HL-60 (cell line): Measurements from ENCODE around the gene C2orf92.
A peak's percentile ranks its signal among the peaks of the same experiment; 100 is the strongest.
"Not testable (repeated sequence)": the region's sequence is repeated elsewhere in the genome, so short reads cannot be mapped to it uniquely, and the experiment has no call there.

Experiments used
- DNase-seq, 2 experiments: peaks; one replicate each; pipeline ENCODE4 v3.0.0-alpha.2; 2010 to 2020; ENCODE audit warnings: low read depth in 1 of 2, low spot score in 1 of 2
- H3K27ac ChIP-seq: fragments of 250-450 bp; sonication (Bioruptor Pico); replicated peaks from 2 replicates; pipeline ENCODE4 v1.5.1; 2020; ENCODE audit warnings: mild to moderate bottlenecking, moderate library complexity
- H3K27me3 ChIP-seq: fragments of 250-450 bp; sonication (Bioruptor Pico); 2 replicates; pipeline ENCODE4 v1.5.1; 2021; ENCODE audit warnings: mild to moderate bottlenecking, moderate library complexity; ENCODE audit not compliant: insufficient read depth, poor library complexity, severe bottlenecking
- H3K4me3 ChIP-seq: replicated peaks from 2 replicates; pipeline ENCODE4 v1.5.1; 2011; ENCODE audit warnings: mild to moderate bottlenecking, control low read depth, low read length; ENCODE audit not compliant: insufficient read depth
- CTCF ChIP-seq: IDR thresholded peaks from one replicate; pipeline ENCODE4 v1.5.1; 2011; ENCODE audit warnings: low read length, control low read depth, inconsistent platforms; ENCODE audit not compliant: insufficient read depth
- GABPA ChIP-seq: IDR thresholded peaks from 2 replicates; pipeline ENCODE4 v1.6.1; 2012; ENCODE audit warnings: low read depth
- POLR2AphosphoS5 ChIP-seq: IDR thresholded peaks from 2 replicates; pipeline ENCODE4 v1.6.1; 2012; ENCODE audit warnings: low read depth
- REST ChIP-seq: IDR thresholded peaks from 2 replicates; pipeline ENCODE4 v1.6.1; 2012; ENCODE audit warnings: low read depth; ENCODE audit not compliant: insufficient replicate concordance
- SPI1 ChIP-seq: IDR thresholded peaks from 2 replicates; pipeline ENCODE4 v1.6.1; 2012; ENCODE audit warnings: low read depth, mild to moderate bottlenecking, borderline replicate concordance

The C2orf92 gene

GRCh38 chr2:97707362-97708047 is 38.0 kb downstream of the C2orf92 start:
- Histone ChIP-seq H3K27me3 (no peaks in the 10 kb centered on the region), H3K27ac (no peak overlapping the region), H3K4me3 (no peak overlapping the region)
- DNase-seq = no peak
- TF ChIP-seq REST (no peak), POLR2AphosphoS5 (no peak)

- peak overlapping the region; percentile 17; the same call in 1 of the 2 replicates for H3K27ac ChIP-seq
- H3K27me3 ChIP-seq = no peaks in the 10 kb centered on the region
- TF ChIP-seq SPI1 (peak; percentile 39; the same call in 1 of the 2 replicates), REST (no peak)
- peak in 1 of 2 experiments; percentile 70 for DNase-seq
- no peak overlapping the region for H3K4me3 ChIP-seq
Observed at GRCh38 chr2:97708048-97708380, 38.5 kb downstream of the C2orf92 start.

- 0 out of 2 replicates have a peak overlapping the region, but pooled peaks have one; percentile 17 for H3K27ac ChIP-seq
- no peak overlapping the region for H3K4me3 ChIP-seq
- H3K27me3 ChIP-seq = no peaks in the 10 kb centered on the region
- no peak for DNase-seq
- no peak for TF ChIP-seq REST
- TF ChIP-seq POLR2AphosphoS5 = no peak
- TF ChIP-seq CTCF = no peak
- TF ChIP-seq GABPA = no peak
- TF ChIP-seq SPI1 = no peak
Observed at GRCh38 chr2:97708608-97709007, 39.1 kb downstream of the C2orf92 start.

- TF ChIP-seq CTCF (no peak), GABPA (no peak), POLR2AphosphoS5 (no peak), REST (no peak), SPI1 (no peak)
- no peaks in the 10 kb centered on the region for H3K27me3 ChIP-seq
- no peak overlapping the region for H3K4me3 ChIP-seq
- no peak for DNase-seq
- no peak overlapping the region for H3K27ac ChIP-seq
Observed at GRCh38 chr2:97711394-97711711, 41.8 kb downstream of the C2orf92 start.

- not testable (repeated sequence) for H3K27me3 ChIP-seq, DNase-seq, H3K4me3 ChIP-seq, H3K27ac ChIP-seq
Observed at GRCh38 chr2:97712175-97712574, 42.7 kb downstream of the C2orf92 start.
